Thymus (tissue), 11 donors: Measurements from ENCODE around the gene CEP128. TPM values are rescaled to one million over a fixed set of nuclear protein-coding genes. Genes with fewer than 3 reads are reported as not detected.

Source experiments
- DNase-seq, 9 donors: peaks; one replicate each; pipeline ENCODE4 v3.0.0-alpha.2; 2013; ENCODE audit warnings: low spot score in 9 of 9, low read depth in 6 of 9, missing footprints in 1 of 9
- H3K27ac ChIP-seq, 2 donors: one replicate each; pipeline ENCODE4 v1.5.1; 2013; ENCODE audit warnings: control low read depth in 1 of 2, low read depth in 1 of 2, low read length in 1 of 2, mild to moderate bottlenecking in 1 of 2, moderate library complexity in 1 of 2
- H3K27me3 ChIP-seq, 2 donors: one replicate each; pipeline ENCODE4 v1.5.1; 2013; ENCODE audit warnings: low read length in 1 of 2; ENCODE audit not compliant: control insufficient read depth in 2 of 2, insufficient read depth in 1 of 2
- H3K36me3 ChIP-seq, 2 donors: one replicate each; pipeline ENCODE4 v1.5.1; 2013; ENCODE audit warnings: low read length in 1 of 2, mild to moderate bottlenecking in 1 of 2, moderate library complexity in 1 of 2; ENCODE audit not compliant: control insufficient read depth in 2 of 2, insufficient read depth in 2 of 2
- H3K4me1 ChIP-seq, 2 donors: one replicate each; pipeline ENCODE4 v1.5.1; 2013; ENCODE audit warnings: low read length in 2 of 2; ENCODE audit not compliant: control insufficient read depth in 2 of 2, insufficient read depth in 2 of 2
- H3K4me3 ChIP-seq, 2 donors: one replicate each; pipeline ENCODE4 v1.5.1; 2013; ENCODE audit warnings: low read length in 2 of 2, control low read depth in 1 of 2, mild to moderate bottlenecking in 1 of 2
- H3K9me3 ChIP-seq, 2 donors: one replicate each; pipeline ENCODE4 v1.5.1; 2013; ENCODE audit warnings: low read length in 1 of 2, mild to moderate bottlenecking in 1 of 2; ENCODE audit not compliant: control insufficient read depth in 2 of 2, insufficient read depth in 1 of 2
- WGBS: extraction: QIAGEN DNeasy Blood & Tissue Kit; methylation state at CpG from one replicate; pipeline ENCODE4 v1.1.7; 2013; 5-methylcytosine and 5-hydroxymethylcytosine counted together
- polyA plus RNA-seq: library from polyadenylated mRNA; stranded (reverse); fragments of 200-250 nt; gene quantifications from one replicate; pipeline ENCODE4 v1.2.3, GENCODE V29; 2013
- total RNA-seq: library from RNA; stranded (reverse); fragments of 120-200 nt; gene quantifications from one replicate; pipeline ENCODE4 v1.2.4, GENCODE V29; 2013
- donor health status: healthy.

CEP128 gene
- total and polyA plus RNA-seq, 2 donors = 7.6 to 63.5 TPM

DNA sequence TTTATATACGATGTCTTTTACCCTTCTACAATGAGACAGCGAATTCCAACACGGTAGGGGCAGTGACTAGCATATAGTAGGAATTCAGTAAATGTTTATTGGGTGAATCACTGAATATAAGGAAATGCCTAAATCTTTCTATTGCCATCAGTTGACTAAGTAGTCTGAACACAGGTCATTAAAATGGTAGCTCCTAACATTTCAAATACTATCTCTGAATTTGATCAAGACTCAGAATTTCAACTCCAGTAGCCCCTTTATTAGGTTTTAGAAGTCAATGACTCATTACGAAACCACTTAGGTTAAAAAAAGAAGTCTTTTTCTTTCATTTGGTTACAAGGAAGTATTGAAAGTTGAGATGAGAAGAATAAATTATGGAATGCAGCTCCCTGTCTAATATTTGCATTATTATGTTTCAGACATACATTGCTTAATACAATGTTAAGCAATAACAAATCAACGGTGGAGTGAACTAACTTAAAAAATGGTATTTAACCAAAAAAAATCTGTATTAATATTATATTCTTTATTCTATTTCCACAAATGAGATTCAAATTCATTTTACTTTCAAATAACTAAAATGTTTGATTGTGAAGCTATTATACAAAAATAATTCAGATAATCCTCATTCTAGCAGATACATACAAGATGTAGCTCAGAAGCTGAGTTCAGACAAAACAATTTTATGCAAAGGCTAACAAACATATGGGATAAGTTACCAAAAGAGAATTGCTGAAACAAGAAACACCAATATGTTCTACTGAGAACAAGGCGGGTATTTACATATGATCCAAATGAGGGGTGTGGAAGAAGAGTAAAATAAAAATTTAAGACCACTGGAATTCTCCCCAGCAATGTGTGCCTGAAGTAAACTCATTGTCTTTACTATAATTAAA, 302.7 kb downstream of the CEP128 start:
- 98% methylated on average over 6 of the region's 6 CpGs for WGBS
- Histone ChIP-seq H3K27me3 (no peaks in the 10 kb centered on the region), H3K36me3 (peaks cover 0 to 4% of the 10 kb centered on the region in 2 donors), H3K4me3 (no peak overlapping the region), H3K9me3 (no peaks in the 10 kb centered on the region), H3K4me1 (no peaks in the 10 kb centered on the region), H3K27ac (no peak overlapping the region)
- DNase-seq = no peak

DNA sequence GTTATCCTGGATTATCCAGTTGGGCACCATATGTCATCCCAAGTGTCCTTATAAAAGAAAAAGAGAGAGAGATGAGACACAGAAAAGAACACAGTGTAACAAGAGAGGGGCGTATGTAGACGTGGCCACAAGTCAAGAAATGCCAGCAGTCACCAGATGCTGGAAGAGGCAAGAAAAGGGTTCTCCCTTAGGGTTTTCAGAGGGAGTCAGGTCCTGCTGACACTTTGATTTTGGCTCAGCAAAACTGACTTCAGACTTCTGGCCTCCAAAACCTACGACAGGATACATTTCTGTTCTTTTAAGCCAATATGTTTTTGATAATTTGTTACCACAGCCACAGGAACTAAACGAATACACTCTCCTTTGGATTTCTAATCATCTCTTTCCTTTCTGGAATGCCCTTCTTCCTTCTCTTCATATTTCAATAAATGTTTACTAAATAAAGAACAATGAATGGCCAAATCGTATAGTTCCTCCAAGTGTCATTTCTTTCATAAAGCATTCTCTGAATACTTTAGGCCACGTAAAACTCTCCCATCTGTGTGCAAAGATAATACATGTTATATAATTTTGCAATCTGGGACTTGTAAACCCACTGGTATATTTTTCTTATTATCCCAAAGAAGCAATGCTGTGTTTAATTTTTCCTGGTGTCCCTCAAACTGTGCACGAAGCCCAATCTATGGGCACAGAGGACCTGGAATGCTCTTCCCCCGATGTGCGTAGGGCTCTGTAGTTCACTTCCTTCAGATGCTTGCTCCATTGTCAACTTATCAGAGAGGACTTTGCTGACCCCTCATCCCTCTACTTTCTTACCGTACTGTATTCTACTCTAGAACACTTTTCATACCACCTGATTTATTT, 303.6 kb downstream of the CEP128 start:
- no peaks in the 10 kb centered on the region for H3K36me3 ChIP-seq
- WGBS = 92% methylated on average over 10 of the region's 10 CpGs
- H3K27ac ChIP-seq = no peak overlapping the region
- no peaks in the 10 kb centered on the region for H3K9me3 ChIP-seq
- no peak for DNase-seq
- H3K27me3 ChIP-seq = no peaks in the 10 kb centered on the region
- H3K4me3 ChIP-seq = no peak overlapping the region
- no peaks in the 10 kb centered on the region for H3K4me1 ChIP-seq

DNA sequence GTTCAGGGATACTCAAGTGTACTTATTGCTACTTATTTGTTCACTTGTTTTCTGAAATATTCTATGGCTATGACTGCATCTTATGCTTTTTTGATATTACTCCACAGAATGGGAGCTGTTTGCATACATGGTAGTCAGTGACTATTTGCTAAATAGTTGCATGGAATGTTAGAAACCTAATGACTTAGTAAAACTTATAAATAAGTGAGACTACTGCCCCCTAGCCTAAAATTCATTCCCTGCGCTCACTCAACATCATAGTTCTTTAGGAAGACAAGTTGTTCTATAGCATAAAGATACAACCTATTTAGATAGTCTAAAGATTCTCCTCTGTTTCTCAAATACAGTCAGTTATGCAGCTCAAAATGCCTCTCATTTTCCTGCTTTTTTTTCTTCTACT, 305.5 kb downstream of the CEP128 start:
- WGBS = 95% methylated on average over 1 of the region's 1 CpG
- Histone ChIP-seq H3K27me3 (no peaks in the 10 kb centered on the region), H3K9me3 (no peaks in the 10 kb centered on the region), H3K4me1 (no peaks in the 10 kb centered on the region), H3K27ac (no peak overlapping the region), H3K4me3 (no peak overlapping the region), H3K36me3 (no peaks in the 10 kb centered on the region)
- no peak for DNase-seq

DNA sequence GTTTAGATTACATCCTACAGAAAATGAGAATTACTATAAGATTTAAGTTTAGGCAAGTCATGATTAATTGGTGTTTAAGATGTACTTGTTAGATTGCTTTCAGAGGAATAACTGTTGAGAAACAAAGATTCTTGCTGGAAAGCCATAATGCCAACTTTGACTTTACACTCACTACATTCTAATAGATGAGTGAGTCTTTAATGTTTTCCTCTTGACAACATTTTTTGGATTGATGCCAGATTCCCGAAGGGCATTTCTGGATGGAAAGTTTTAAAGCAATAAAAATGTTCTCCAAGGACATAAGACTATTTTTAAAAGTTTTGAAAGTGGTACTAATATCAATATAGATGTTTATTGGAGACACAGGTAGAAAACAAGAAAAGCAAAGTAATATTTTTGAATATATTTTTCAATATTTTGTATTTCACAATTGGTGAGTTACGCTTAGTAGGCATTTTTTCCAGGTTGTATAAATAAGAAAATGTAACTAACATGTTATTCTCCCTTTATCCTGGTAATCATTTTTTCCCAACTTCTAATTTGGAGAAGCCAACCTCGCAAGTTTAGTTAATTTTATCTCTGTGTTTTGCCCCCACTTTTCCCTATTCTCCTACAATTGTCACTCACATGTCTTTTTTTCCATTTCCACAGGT, 307.3 kb downstream of the CEP128 start:
- no peak overlapping the region for H3K27ac ChIP-seq
- H3K36me3 ChIP-seq = no peaks in the 10 kb centered on the region
- H3K4me3 ChIP-seq = no peak overlapping the region
- no peaks in the 10 kb centered on the region for H3K9me3 ChIP-seq
- no peak for DNase-seq
- H3K27me3 ChIP-seq = no peaks in the 10 kb centered on the region
- H3K4me1 ChIP-seq = no peaks in the 10 kb centered on the region
- 97% methylated on average over 3 of the region's 3 CpGs for WGBS

DNA sequence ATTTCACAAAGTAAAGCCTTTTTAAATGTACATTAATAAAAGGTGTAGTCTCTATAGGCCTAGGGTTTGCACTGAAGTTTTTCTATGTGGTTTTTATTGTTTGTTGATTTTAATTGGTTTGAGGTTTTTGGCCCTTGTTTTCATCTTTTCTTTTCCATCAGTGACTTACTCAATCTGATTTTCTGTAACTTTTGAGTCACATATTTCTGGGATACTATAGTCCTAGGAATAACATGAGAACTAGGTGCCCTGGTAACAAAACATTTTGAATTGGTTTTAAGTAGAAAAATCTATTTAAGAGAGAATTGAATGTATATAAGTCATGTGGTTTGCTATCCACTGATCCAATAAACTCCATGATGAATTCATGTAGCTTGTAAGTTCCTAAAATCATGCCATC, 311.9 kb downstream of the CEP128 start:
- H3K9me3 ChIP-seq = no peaks in the 10 kb centered on the region
- H3K36me3 ChIP-seq = no peaks in the 10 kb centered on the region
- H3K4me3 ChIP-seq = no peak overlapping the region
- DNase-seq = no peak
- no peaks in the 10 kb centered on the region for H3K4me1 ChIP-seq
- no peak overlapping the region for H3K27ac ChIP-seq
- no peaks in the 10 kb centered on the region for H3K27me3 ChIP-seq

DNA sequence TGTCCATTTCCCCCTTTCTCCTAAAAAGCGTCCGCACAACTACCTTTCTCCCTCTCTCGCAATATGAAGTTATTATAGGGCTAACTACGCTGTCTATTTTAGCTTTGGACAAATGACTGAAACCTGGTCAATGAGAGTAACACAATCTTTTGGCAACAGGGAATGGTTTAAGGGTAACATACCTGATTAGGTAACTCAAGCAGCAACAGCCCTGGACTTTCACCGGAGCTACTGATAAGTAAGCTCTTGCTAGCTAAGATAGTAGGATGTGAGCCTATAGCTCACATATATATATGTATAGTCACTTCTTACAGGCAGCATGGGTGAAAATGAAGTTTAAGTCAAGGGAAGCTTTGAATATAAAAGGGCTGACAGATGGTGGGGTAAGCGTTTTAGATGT, 313.0 kb downstream of the CEP128 start:
- Histone ChIP-seq H3K36me3 (no peaks in the 10 kb centered on the region), H3K4me3 (no peak overlapping the region), H3K27me3 (no peaks in the 10 kb centered on the region), H3K27ac (no peak overlapping the region), H3K4me1 (no peaks in the 10 kb centered on the region), H3K9me3 (no peaks in the 10 kb centered on the region)
- 99% methylated on average over 6 of the region's 6 CpGs for WGBS
- DNase-seq = no peak

DNA sequence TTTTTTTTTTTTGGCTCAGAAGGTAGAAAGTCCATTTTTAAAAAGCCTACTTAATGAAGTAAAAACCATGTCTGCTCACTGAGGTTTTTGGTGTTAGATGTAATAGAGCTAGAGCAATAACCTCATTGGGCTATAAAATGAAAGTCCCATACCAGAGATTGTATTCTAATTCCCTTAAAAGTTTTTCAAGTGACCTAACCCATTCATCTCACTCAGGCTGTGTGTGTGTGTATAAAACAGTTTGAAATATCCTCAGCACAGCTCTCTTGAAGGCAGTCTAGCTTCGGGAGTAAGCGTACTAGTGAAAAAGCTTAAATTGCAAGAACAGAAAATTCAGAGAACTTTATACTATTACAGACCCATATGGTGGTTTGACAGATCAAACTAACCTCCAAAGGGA, 313.8 kb downstream of the CEP128 start:
- WGBS = 98% methylated on average over 2 of the region's 2 CpGs
- Histone ChIP-seq H3K27ac (no peak overlapping the region), H3K9me3 (no peaks in the 10 kb centered on the region), H3K36me3 (no peaks in the 10 kb centered on the region), H3K4me3 (no peak overlapping the region), H3K4me1 (no peaks in the 10 kb centered on the region), H3K27me3 (no peaks in the 10 kb centered on the region)
- no peak for DNase-seq

DNA sequence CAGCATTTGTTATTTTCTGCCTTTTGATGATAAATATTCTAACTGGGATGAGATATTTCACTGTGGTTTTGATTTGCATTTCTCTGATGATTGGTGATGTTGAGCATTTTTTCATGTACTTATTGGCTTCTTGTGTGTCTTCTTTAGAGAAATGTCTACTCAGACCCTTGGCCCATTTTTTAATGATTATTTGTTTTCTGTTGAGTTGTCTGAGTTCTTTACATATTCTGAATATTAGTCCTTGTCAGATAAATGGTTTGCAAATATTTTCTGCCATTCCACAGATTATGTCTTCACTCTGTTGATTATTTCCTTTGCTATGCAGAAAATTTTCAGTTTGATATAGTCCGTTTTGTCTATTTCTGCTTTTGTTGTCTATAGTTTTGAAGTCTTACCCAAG, 317.0 kb downstream of the CEP128 start:
- Histone ChIP-seq H3K27me3 (no peaks in the 10 kb centered on the region), H3K9me3 (no peaks in the 10 kb centered on the region), H3K4me1 (no peaks in the 10 kb centered on the region), H3K27ac (no peak overlapping the region), H3K4me3 (no peak overlapping the region), H3K36me3 (no peaks in the 10 kb centered on the region)
- no peak for DNase-seq
- 97% methylated on average over 1 of the region's 1 CpG for WGBS

DNA sequence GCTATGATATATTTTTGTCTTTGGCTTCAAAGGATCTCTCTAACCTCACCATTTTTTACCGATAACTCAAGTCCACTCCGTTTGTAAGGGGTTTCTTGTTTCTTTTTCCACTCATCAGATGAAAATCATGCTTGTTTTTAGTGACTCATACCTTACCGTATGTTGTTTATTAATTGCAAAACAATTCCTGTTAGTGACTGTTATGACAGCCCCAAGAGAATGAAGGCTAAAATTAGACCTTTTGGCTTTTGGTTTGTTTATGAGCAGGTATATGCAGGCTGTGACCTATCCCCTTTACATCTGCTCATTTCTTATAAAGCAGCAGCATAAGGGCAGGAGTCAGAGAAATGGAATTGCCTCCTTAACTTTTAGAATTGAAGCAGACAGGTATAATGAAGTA, 319.8 kb downstream of the CEP128 start:
- DNase-seq = no peak
- Histone ChIP-seq H3K36me3 (no peaks in the 10 kb centered on the region), H3K4me1 (no peaks in the 10 kb centered on the region), H3K27ac (no peak overlapping the region), H3K9me3 (no peaks in the 10 kb centered on the region), H3K27me3 (no peaks in the 10 kb centered on the region), H3K4me3 (no peak overlapping the region)
- 92% methylated on average over 3 of the region's 3 CpGs for WGBS
